ENCODE data around the gene RBL2.
"Not testable (repeated sequence)": the region's sequence is repeated elsewhere in the genome, so short reads cannot be mapped to it uniquely, and the experiment has no call there.

The RBL2 gene

GRCh38 chr16:53528797-53529196 lies 94.5 kb downstream of the RBL2 start:
- H3K36me3 ChIP-seq, result no peaks in the 10 kb centered on the region
- no peak for DNase-seq
- H3K9me3 ChIP-seq, result no peaks in the 10 kb centered on the region; the same call in 1 of the 2 replicates
- no peaks in the 10 kb centered on the region for H3K4me1 ChIP-seq
- no peaks in the 10 kb centered on the region for H3K27me3 ChIP-seq
- no peak overlapping the region for H3K4me3 ChIP-seq (ENCODE audit: low read depth, low read length)
- TF ChIP-seq CTCF (IDR thresholded peaks at IDR 0.05; ENCODE audit: low read depth, low read length), result no peak

GRCh38 chr16:53529513-53529912 lies 95.2 kb downstream of the RBL2 start:
- no peak for DNase-seq
- Histone ChIP-seq H3K4me3 (ENCODE audit: low read depth, low read length) (peak overlapping the region; percentile 40), H3K27me3 (no peaks in the 10 kb centered on the region), H3K4me1 (no peaks in the 10 kb centered on the region), H3K36me3 (no peaks in the 10 kb centered on the region), H3K9me3 (no peaks in the 10 kb centered on the region)
- TF ChIP-seq CTCF (IDR thresholded peaks at IDR 0.05; ENCODE audit: low read depth, low read length), result no peak

GRCh38 chr16:53530046-53530445 lies 95.8 kb downstream of the RBL2 start:
- no peak for DNase-seq
- Histone ChIP-seq H3K9me3 (no peaks in the 10 kb centered on the region), H3K27me3 (no peaks in the 10 kb centered on the region)

GRCh38 chr16:53530741-53531140 lies 96.5 kb downstream of the RBL2 start:
- no peak for TF ChIP-seq CTCF (IDR thresholded peaks at IDR 0.05; ENCODE audit: low read depth, low read length)
- no peak for DNase-seq
- Histone ChIP-seq H3K4me3 (ENCODE audit: low read depth, low read length) (no peak overlapping the region), H3K36me3 (no peaks in the 10 kb centered on the region), H3K4me1 (no peaks in the 10 kb centered on the region), H3K9me3 (no peaks in the 10 kb centered on the region), H3K27me3 (no peaks in the 10 kb centered on the region)

More at GRCh38 chr16:53530046-53530445, 95.8 kb downstream of the RBL2 start:
- Histone ChIP-seq H3K4me1 (no peaks in the 10 kb centered on the region), H3K4me3 (ENCODE audit: low read depth, low read length) (peak overlapping the region; percentile 40; the same call in 1 of the 2 replicates), H3K36me3 (no peaks in the 10 kb centered on the region)
- no peak for TF ChIP-seq CTCF (IDR thresholded peaks at IDR 0.05; ENCODE audit: low read depth, low read length)

- Histone ChIP-seq H3K9me3 (no peaks in the 10 kb centered on the region), H3K36me3 (no peaks in the 10 kb centered on the region), H3K27me3 (no peaks in the 10 kb centered on the region), H3K4me1 (no peaks in the 10 kb centered on the region), H3K4me3 (ENCODE audit: low read depth, low read length) (no peak overlapping the region)
- DNase-seq, result no peak
- TF ChIP-seq CTCF (IDR thresholded peaks at IDR 0.05; ENCODE audit: low read depth, low read length), result no peak
Observed at GRCh38 chr16:53534206-53534605, 99.9 kb downstream of the RBL2 start.

- Histone ChIP-seq H3K4me3 (ENCODE audit: low read depth, low read length) (no peak overlapping the region), H3K27me3 (no peaks in the 10 kb centered on the region), H3K4me1 (no peaks in the 10 kb centered on the region), H3K36me3 (no peaks in the 10 kb centered on the region), H3K9me3 (no peaks in the 10 kb centered on the region)
- no peak for DNase-seq
- TF ChIP-seq CTCF (IDR thresholded peaks at IDR 0.05; ENCODE audit: low read depth, low read length), result no peak
Observed at GRCh38 chr16:53537626-53538025, 103.4 kb downstream of the RBL2 start.

GRCh38 chr16:53539346-53539745 lies 105.1 kb downstream of the RBL2 start:
- not testable (repeated sequence) for H3K27me3 ChIP-seq; H3K9me3 ChIP-seq; H3K4me3 ChIP-seq (ENCODE audit: low read depth, low read length); DNase-seq; H3K4me1 ChIP-seq; H3K36me3 ChIP-seq

- not testable (repeated sequence) for H3K4me3 ChIP-seq (ENCODE audit: low read depth, low read length); DNase-seq
Observed at GRCh38 chr16:53539759-53540718, 105.8 kb downstream of the RBL2 start.

More at GRCh38 chr16:53539759-53540718, 105.8 kb downstream of the RBL2 start:
- not testable (repeated sequence) for H3K36me3 ChIP-seq, H3K9me3 ChIP-seq, H3K4me1 ChIP-seq, H3K27me3 ChIP-seq
